ENCODE results near the gene EXD3. TPM values are rescaled to one million over a fixed set of nuclear protein-coding genes. Genes with fewer than 3 reads are reported as not detected.
A peak's percentile ranks its signal among the peaks of the same experiment; 100 is the strongest.
"Not testable (repeated sequence)": the region's sequence is repeated elsewhere in the genome, so short reads cannot be mapped to it uniquely, and the experiment has no call there.

EXD3 gene
- total and polyA plus RNA-seq, 2 of the 4 experiments (the other 2 are of a cell fraction): 1.1 to 7.4 TPM

GRCh38 chr9:137262173-137262908 lies 160.6 kb downstream of the EXD3 start:
- H3K4ac ChIP-seq (ENCODE audit: low read depth, low read length); H2BK120ac ChIP-seq (ENCODE audit: low read depth, low read length); H4K8ac ChIP-seq (ENCODE audit: low read depth in 2 of 2, low read length in 2 of 2); H3K4me3 ChIP-seq (ENCODE audit: insufficient read depth, low read depth, low read length); H3K27ac ChIP-seq (ENCODE audit: insufficient read depth, low read length); H2BK20ac ChIP-seq (ENCODE audit: low read depth, low read length); dilution Hi-C loops (cut with HindIII; ENCODE audit: low sequenced_read_pairs, unreplicated experiment); H2BK5ac ChIP-seq (ENCODE audit: low read depth, low read length, poor library complexity, severe bottlenecking); H3K9ac ChIP-seq (ENCODE audit: low read depth, low read length); H2AK9ac ChIP-seq (replicated peaks; ENCODE audit: low read depth, low read length, poor library complexity); ATAC-seq (ENCODE audit: low read depth); H4K91ac ChIP-seq (ENCODE audit: insufficient read depth, low read depth, low read length); H3K9me1 ChIP-seq (ENCODE audit: insufficient read depth, low read length); H2BK15ac ChIP-seq (ENCODE audit: low read depth, low read length); H4K20me1 ChIP-seq (ENCODE audit: insufficient read depth, low read length); intact Hi-C loops (cut with micrococcal nuclease); in situ Hi-C loops (cut with MboI; ENCODE audit: low sequenced_read_pairs); H3K56ac ChIP-seq (ENCODE audit: extremely low read depth, insufficient read depth, low read length); CTCF ChIA-PET; H3K14ac ChIP-seq (replicated peaks; ENCODE audit: low read depth, low read length); POLR2A ChIA-PET (ENCODE audit: unreplicated experiment); H3K9me3 ChIP-seq (ENCODE audit: control insufficient read depth, insufficient read depth, low read length); H3K27me3 ChIP-seq (ENCODE audit: control insufficient read depth, insufficient read depth, low read length); H3K4me2 ChIP-seq (ENCODE audit: low read depth, low read length); H4K5ac ChIP-seq (ENCODE audit: low read depth, low read length); H3K4me1 ChIP-seq (ENCODE audit: control insufficient read depth, insufficient read depth, low read length); BruUV-seq (replicated peaks); H3K18ac ChIP-seq (ENCODE audit: low read depth, low read length); H2AFZ ChIP-seq (replicated peaks; ENCODE audit: low read length, poor library complexity); H3K23ac ChIP-seq (ENCODE audit: low read depth, low read length): not testable (repeated sequence)
- peak; percentile 50 for DNase-seq
- TF ChIP-seq RFX5 (IDR thresholded peaks at IDR 0.05; ENCODE audit: low read depth, low read length) (0 out of 2 replicates have a peak, but pooled peaks have one; percentile 27), CTCF (conservative IDR thresholded peaks at IDR 0.05; ENCODE audit: low read depth, low read length) (peak; percentile 32)
- Histone ChIP-seq H3K36me3 (ENCODE audit: control insufficient read depth, insufficient read depth, low read length) (peaks cover 51% of the 10 kb centered on the region), H3K79me1 (ENCODE audit: low read depth in 1 of 2, low read length in 2 of 2) (peaks cover 10 to 37% of the 10 kb centered on the region in 2 experiments), H2AK5ac (ENCODE audit: low read depth, low read length) (peak overlapping the region; percentile 28; the same call in 1 of the 2 replicates)
- no CpG with 5 or more reads among the region's 15 CpGs for WGBS, 2 experiments (ENCODE audit: extremely low coverage in 2 of 2, insufficient read length in 1 of 2)

Small RNA genes lying within 50 kb of the gene (microRNA-seq; reads per million reads assigned to microRNA genes)
- gene MIR7114 (ENCODE audit: unreplicated experiment): 6.2 reads per million, percentile 12 among the genes with 10 or more reads in this experiment

Other genes starting within 250 kb of the EXD3 start
- 9.3 and 9.4 TPM in 2 replicates for gene ANAPC2, start 234.6 kb downstream of the EXD3 start, total RNA-seq (2012; rRNA removed)
- gene ANAPC2, start 234.6 kb downstream of the EXD3 start, polyA plus RNA-seq (2012; rRNA removed): 29.5 and 34.3 TPM in 2 replicates
- gene SSNA1, start 234.5 kb downstream of the EXD3 start, total RNA-seq (2012; rRNA removed): 55.7 and 63.9 TPM in 2 replicates
- gene SSNA1, start 234.5 kb downstream of the EXD3 start, polyA plus RNA-seq (2012; rRNA removed): 86.7 and 107 TPM in 2 replicates
- gene TPRN, start 222.4 kb downstream of the EXD3 start, total RNA-seq (2012; rRNA removed): 1.7 and 1.8 TPM in 2 replicates
- gene TPRN, start 222.4 kb downstream of the EXD3 start, polyA plus RNA-seq (2012; rRNA removed): 5.3 and 7.1 TPM in 2 replicates
- 18.8 and 20.8 TPM in 2 replicates for gene TMEM203, start 217.5 kb downstream of the EXD3 start, total RNA-seq (2012; rRNA removed)
- 39.1 and 40.6 TPM in 2 replicates for gene TMEM203, start 217.5 kb downstream of the EXD3 start, polyA plus RNA-seq (2012; rRNA removed)
- 0.90 and 1.1 TPM in 2 replicates for gene NDOR1, start 217.5 kb downstream of the EXD3 start, total RNA-seq (2012; rRNA removed)
- gene NDOR1, start 217.5 kb downstream of the EXD3 start, polyA plus RNA-seq (2012; rRNA removed): 10.6 and 14.0 TPM in 2 replicates
- gene RNF208, start 200.9 kb downstream of the EXD3 start, total RNA-seq (2012; rRNA removed): not detected in 2 replicates
- 1.2 and 1.6 TPM in 2 replicates for gene RNF208, start 200.9 kb downstream of the EXD3 start, polyA plus RNA-seq (2012; rRNA removed)
- 0.18 TPM in 1 of 2 replicates, not detected in the other for gene CYSRT1, start 198.0 kb downstream of the EXD3 start, total RNA-seq (2012; rRNA removed)
- 0.84 and 0.93 TPM in 2 replicates for gene CYSRT1, start 198.0 kb downstream of the EXD3 start, polyA plus RNA-seq (2012; rRNA removed)
- not detected in 2 replicates for gene RNF224, start 195.7 kb downstream of the EXD3 start, total RNA-seq (2012; rRNA removed)
- gene RNF224, start 195.7 kb downstream of the EXD3 start, polyA plus RNA-seq (2012; rRNA removed): not detected in 2 replicates
- gene SLC34A3, start 192.3 kb downstream of the EXD3 start, total RNA-seq (2012; rRNA removed): not detected in 2 replicates
- gene SLC34A3, start 192.3 kb downstream of the EXD3 start, polyA plus RNA-seq (2012; rRNA removed): not detected in 2 replicates
- 236 and 237 TPM in 2 replicates for gene TUBB4B, start 181.9 kb downstream of the EXD3 start, total RNA-seq (2012; rRNA removed)
- gene TUBB4B, start 181.9 kb downstream of the EXD3 start, polyA plus RNA-seq (2012; rRNA removed): 529 and 613 TPM in 2 replicates
- gene STPG3, start 171.9 kb downstream of the EXD3 start, total RNA-seq (2012; rRNA removed): not detected in 2 replicates
- not detected in 2 replicates for gene STPG3, start 171.9 kb downstream of the EXD3 start, polyA plus RNA-seq (2012; rRNA removed)
- gene NELFB, start 167.8 kb downstream of the EXD3 start, total RNA-seq (2012; rRNA removed): 36.7 and 36.9 TPM in 2 replicates
- 65.1 and 66.0 TPM in 2 replicates for gene NELFB, start 167.8 kb downstream of the EXD3 start, polyA plus RNA-seq (2012; rRNA removed)
- 9.7 and 11.4 TPM in 2 replicates for gene TOR4A, start 145.4 kb downstream of the EXD3 start, total RNA-seq (2012; rRNA removed)
- gene TOR4A, start 145.4 kb downstream of the EXD3 start, polyA plus RNA-seq (2012; rRNA removed): 22.9 and 28.4 TPM in 2 replicates
- gene NRARP, start 120.9 kb downstream of the EXD3 start, total RNA-seq (2012; rRNA removed): not detected in 2 replicates
- gene NRARP, start 120.9 kb downstream of the EXD3 start, polyA plus RNA-seq (2012; rRNA removed): 0.15 and 0.39 TPM in 2 replicates
- not detected in 2 replicates for gene NOXA1, start 231 bp upstream of the EXD3 start, total RNA-seq (2012; rRNA removed)
- 0.16 and 0.17 TPM in 2 replicates for gene NOXA1, start 231 bp upstream of the EXD3 start, polyA plus RNA-seq (2012; rRNA removed)
- gene ENTPD8, start 18.2 kb upstream of the EXD3 start, total RNA-seq (2012; rRNA removed): not detected in 2 replicates
- 0.07 TPM in 2 replicates for gene ENTPD8, start 18.2 kb upstream of the EXD3 start, polyA plus RNA-seq (2012; rRNA removed)
- 7.7 and 10.0 TPM in 2 replicates for gene NSMF, start 36.2 kb upstream of the EXD3 start, total RNA-seq (2012; rRNA removed)
- gene NSMF, start 36.2 kb upstream of the EXD3 start, polyA plus RNA-seq (2012; rRNA removed): 40.9 and 45.9 TPM in 2 replicates
- gene PNPLA7, start 127.2 kb upstream of the EXD3 start, total RNA-seq (2012; rRNA removed): under 0.01 TPM in 2 replicates
- gene PNPLA7, start 127.2 kb upstream of the EXD3 start, polyA plus RNA-seq (2012; rRNA removed): 0.70 and 0.89 TPM in 2 replicates
- gene MRPL41, start 128.7 kb upstream of the EXD3 start, total RNA-seq (2012; rRNA removed): 15.6 and 23.6 TPM in 2 replicates
- gene MRPL41, start 128.7 kb upstream of the EXD3 start, polyA plus RNA-seq (2012; rRNA removed): 38.9 and 58.9 TPM in 2 replicates
- gene DPH7, start 155.8 kb upstream of the EXD3 start, total RNA-seq (2012; rRNA removed): 12.2 and 12.5 TPM in 2 replicates
- 33.0 and 33.7 TPM in 2 replicates for gene DPH7, start 155.8 kb upstream of the EXD3 start, polyA plus RNA-seq (2012; rRNA removed)
- 14.3 and 16.4 TPM in 2 replicates for gene ZMYND19, start 167.3 kb upstream of the EXD3 start, total RNA-seq (2012; rRNA removed)
- 21.4 and 23.1 TPM in 2 replicates for gene ZMYND19, start 167.3 kb upstream of the EXD3 start, polyA plus RNA-seq (2012; rRNA removed)
- 7.7 and 7.8 TPM in 2 replicates for gene ARRDC1, start 182.5 kb upstream of the EXD3 start, total RNA-seq (2012; rRNA removed)
- gene ARRDC1, start 182.5 kb upstream of the EXD3 start, polyA plus RNA-seq (2012; rRNA removed): 37.8 and 41.4 TPM in 2 replicates
- 32.8 and 36.1 TPM in 2 replicates for gene EHMT1, start 195.8 kb upstream of the EXD3 start, total RNA-seq (2012; rRNA removed)
- gene EHMT1, start 195.8 kb upstream of the EXD3 start, polyA plus RNA-seq (2012; rRNA removed): 35.1 and 39.0 TPM in 2 replicates

Data from IMR-90 (cell line).